ENCODE results near the gene NKAIN2.

DNA sequence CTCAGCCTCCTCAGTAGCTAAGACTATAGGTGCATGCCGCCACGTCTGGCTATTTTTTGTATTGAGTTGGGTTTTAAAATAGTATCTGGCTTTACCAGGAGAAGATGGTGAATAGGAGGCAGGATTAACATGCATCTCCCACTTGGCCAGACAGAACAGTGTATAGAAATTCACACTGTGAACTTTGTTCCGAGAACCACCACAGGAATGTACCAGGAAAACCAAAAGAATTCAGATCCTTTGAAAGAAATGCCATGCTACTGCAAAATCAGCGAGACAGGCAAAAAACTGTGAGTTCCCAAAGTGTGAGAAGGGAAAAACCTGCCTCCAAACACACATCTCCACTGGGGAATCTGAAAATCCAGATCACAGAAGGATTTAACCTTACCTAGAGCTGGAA lies 327.6 kb downstream of the NKAIN2 start:
- TF ChIP-seq CTCF (IDR thresholded peaks at IDR 0.05) (no peak), POLR2A (IDR thresholded peaks at IDR 0.05) (no peak)

All from breast epithelium (tissue), 3 donors.